WTC11 (cell line): Measurements from ENCODE around the gene CTIF. TPM values are rescaled to one million over a fixed set of nuclear protein-coding genes. Genes with fewer than 3 reads are reported as not detected.

Experiments
- ATAC-seq: fragments of 200-7000 bp; cut with Tn5 transposase; 2 replicates; pipeline ENCODE4 v1.10.0; 2021; ENCODE audit warnings: mild to moderate bottlenecking, moderate library complexity
- CTCF ChIA-PET: fragments of 300-600 bp; sonication (Branson Sonifier 250); formaldehyde crosslinking; loops from one replicate; lab custom pipeline; 2021; ENCODE audit warnings: antibody characterized with exemption; lab: Charles Lee
- POLR2A ChIA-PET: fragments of 350-600 bp; sonication (Branson Sonifier 250); formaldehyde crosslinking; loops from one replicate; lab custom pipeline; 2021; ENCODE audit warnings: antibody characterized with exemption; lab: Charles Lee
- DNase-seq: peaks from one replicate; pipeline ENCODE4 v3.0.0; 2021; ENCODE audit warnings: low spot score
- H3K27ac Mint-ChIP-seq: 2 replicates; pipeline ENCODE4 v1.8.0; 2021; ENCODE audit warnings: mixed read lengths
- H3K27me3 Mint-ChIP-seq: 2 replicates; pipeline ENCODE4 v1.8.0; 2021; ENCODE audit warnings: low read depth, mild to moderate bottlenecking, moderate library complexity, mixed read lengths
- H3K36me3 Mint-ChIP-seq: 2 replicates; pipeline ENCODE4 v1.8.0; 2021; ENCODE audit warnings: mixed read lengths
- H3K4me1 Mint-ChIP-seq: 2 replicates; pipeline ENCODE4 v1.8.0; 2022; ENCODE audit warnings: mixed read lengths
- H3K4me3 Mint-ChIP-seq: 2 replicates; pipeline ENCODE4 v1.8.0; 2021; ENCODE audit warnings: mild to moderate bottlenecking, moderate library complexity, mixed read lengths
- H3K9me3 Mint-ChIP-seq: 2 replicates; pipeline ENCODE4 v1.8.0; 2021; ENCODE audit warnings: mixed read lengths
- ARID4B ChIP-seq: sonication (generic); formaldehyde crosslinking; IDR thresholded peaks from 2 replicates; pipeline ENCODE4 v1.8.0; 2023; ENCODE audit warnings: missing genetic modification reagents, mild to moderate bottlenecking, borderline replicate concordance
- CREM ChIP-seq: sonication (generic); formaldehyde crosslinking; IDR thresholded peaks from 2 replicates; pipeline ENCODE4 v1.8.1; 2022; ENCODE audit warnings: mild to moderate bottlenecking, missing genetic modification reagents, moderate library complexity
- CTCF ChIP-seq: fragments of 200-600 bp; IDR thresholded peaks from 2 replicates; pipeline ENCODE4 v1.8.0; 2022; ENCODE audit warnings: antibody characterized with exemption
- E2F1 ChIP-seq: sonication (generic); formaldehyde crosslinking; IDR thresholded peaks from 2 replicates; pipeline ENCODE4 v1.8.0; 2022; ENCODE audit warnings: mild to moderate bottlenecking, missing genetic modification reagents
- FOXK1 ChIP-seq: sonication (generic); formaldehyde crosslinking; IDR thresholded peaks from 2 replicates; pipeline ENCODE4 v1.8.0; 2022; ENCODE audit warnings: mild to moderate bottlenecking, moderate library complexity, missing genetic modification reagents
- FOXP4 ChIP-seq: sonication (generic); formaldehyde crosslinking; IDR thresholded peaks from 2 replicates; pipeline ENCODE4 v1.8.0; 2022; ENCODE audit warnings: mild to moderate bottlenecking, missing genetic modification reagents
- GTF2I ChIP-seq: fragments of 250-450 bp; sonication (Bioruptor Pico); conservative IDR thresholded peaks from 2 replicates; pipeline ENCODE4 v1.4.0; 2021; ENCODE audit warnings: mild to moderate bottlenecking
- MAX ChIP-seq: sonication (generic); formaldehyde crosslinking; IDR thresholded peaks from 2 replicates; pipeline ENCODE4 v1.8.0; 2022; ENCODE audit warnings: mild to moderate bottlenecking, missing genetic modification reagents
- MXD4 ChIP-seq: fragments of 250-450 bp; sonication (Bioruptor Pico); IDR thresholded peaks from 2 replicates; pipeline ENCODE4 v1.8.0; 2021; ENCODE audit warnings: mild to moderate bottlenecking, moderate library complexity, borderline replicate concordance
- RELA ChIP-seq: sonication (generic); formaldehyde crosslinking; IDR thresholded peaks from 2 replicates; pipeline ENCODE4 v1.8.1; 2022; ENCODE audit warnings: missing genetic modification reagents, mild to moderate bottlenecking, borderline replicate concordance
- ZBTB21 ChIP-seq: sonication (generic); formaldehyde crosslinking; IDR thresholded peaks from 2 replicates; pipeline ENCODE4 v1.8.1; 2023; ENCODE audit warnings: mild to moderate bottlenecking, missing genetic modification reagents, borderline replicate concordance
- ZNF425 ChIP-seq: fragments of 250-450 bp; sonication (Bioruptor Pico); conservative IDR thresholded peaks from 2 replicates; pipeline ENCODE4 v1.9.0; 2021; ENCODE audit warnings: mild to moderate bottlenecking
- ZNF532 ChIP-seq: fragments of 250-450 bp; sonication (Bioruptor Pico); IDR thresholded peaks from 2 replicates; pipeline ENCODE4 v1.9.0; 2021; ENCODE audit warnings: mild to moderate bottlenecking, borderline replicate concordance
- total RNA-seq: library from RNA; stranded (reverse); gene quantifications from 3 replicates; pipeline ENCODE4 v1.2.3, GENCODE V29; 2021

CTIF gene
- total RNA-seq, 1 experiment from 2014 or later: 28.5 TPM

- TF ChIP-seq ARID4B (no peak), MXD4 (no peak), ZNF425 (no peak), MAX (CRISPR knock-in tag) (peak; percentile 49; the same call in 1 of the 2 replicates), CTCF (no peak), FOXP4 (0 out of 2 replicates have a peak, but pooled peaks have one; percentile 25), GTF2I (CRISPR knock-in tag) (no peak)
Measured at GRCh38 chr18:48538531-48539405, at the start of gene CTIF (continued).

- Mint-ChIP-seq H3K27me3 (no peaks in the 10 kb centered on the region; the same call in 1 of the 2 replicates), H3K36me3 (no peaks in the 10 kb centered on the region), H3K4me3 (no peak overlapping the region), H3K4me1 (no peaks in the 10 kb centered on the region; the same call in 1 of the 2 replicates), H3K9me3 (peaks cover 10% of the 10 kb centered on the region), H3K27ac (no peak overlapping the region)
- POLR2A ChIA-PET: no interaction called here
- CTCF ChIA-PET: interaction anchor here (0.6 kb wide), 1 partner anchor 230 kb away, joined by 3 read pairs; no protein-coding TSS in a partner anchor
- ATAC-seq (no peak), DNase-seq (no peak)
- TF ChIP-seq E2F1 (CRISPR knock-in tag): no peak
- no peak for TF ChIP-seq CREM
- no peak for TF ChIP-seq FOXK1
- TF ChIP-seq RELA (CRISPR knock-in tag): no peak
- no peak for TF ChIP-seq ZBTB21 (CRISPR knock-in tag)
- no peak for TF ChIP-seq ZNF532 (CRISPR knock-in tag)
Measured at GRCh38 chr18:48490641-48491293, 48.1 kb upstream of the CTIF start.
